SKM-1 (cell line): ENCODE results near the gene CTPS1.

Experiments used
- DNase-seq: peaks from one replicate; lab custom pipeline; 2025; ENCODE audit not compliant: unreplicated experiment; lab: John Stamatoyannopoulos, UW

Gene CTPS1

DNA sequence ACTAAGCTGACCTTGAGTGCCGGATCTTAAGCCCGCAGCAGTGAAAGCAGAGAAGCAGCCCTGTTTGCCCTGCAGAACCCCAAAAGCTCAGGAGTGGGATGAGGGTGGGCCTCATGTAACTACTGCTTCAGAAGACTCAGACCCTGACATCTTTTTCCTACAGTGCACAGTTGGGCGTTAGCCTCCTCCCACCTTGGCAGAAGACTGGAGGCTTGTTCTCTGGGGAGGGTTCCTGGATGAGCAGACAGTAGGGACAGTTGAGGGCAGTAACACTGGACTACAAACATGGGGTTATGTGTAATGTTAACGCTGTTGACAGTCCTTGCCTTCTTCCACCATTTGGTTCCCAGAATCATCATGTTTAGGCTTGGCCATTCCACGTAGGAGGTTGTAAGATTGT is 9.6 kb downstream of the CTPS1 start:
- no peak for DNase-seq

DNA sequence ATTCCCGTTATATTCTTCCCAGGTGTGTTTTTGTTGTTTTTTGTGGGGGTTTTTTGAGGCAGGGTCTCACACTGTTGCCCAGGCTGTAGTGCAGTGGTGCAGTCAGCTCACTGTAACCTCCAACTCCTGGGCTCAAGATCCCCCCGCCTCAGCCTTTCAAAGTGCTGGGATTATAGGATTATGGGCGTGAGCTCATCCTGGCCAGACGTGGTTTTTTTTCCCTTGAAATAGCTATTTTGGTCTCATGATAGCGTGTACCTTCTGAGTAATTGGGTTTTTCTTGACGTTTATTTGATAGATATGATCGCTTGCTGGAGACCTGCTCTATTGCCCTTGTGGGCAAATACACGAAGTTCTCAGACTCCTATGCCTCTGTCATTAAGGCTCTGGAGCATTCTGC is 17.6 kb downstream of the CTPS1 start:
- no peak for DNase-seq

DNA sequence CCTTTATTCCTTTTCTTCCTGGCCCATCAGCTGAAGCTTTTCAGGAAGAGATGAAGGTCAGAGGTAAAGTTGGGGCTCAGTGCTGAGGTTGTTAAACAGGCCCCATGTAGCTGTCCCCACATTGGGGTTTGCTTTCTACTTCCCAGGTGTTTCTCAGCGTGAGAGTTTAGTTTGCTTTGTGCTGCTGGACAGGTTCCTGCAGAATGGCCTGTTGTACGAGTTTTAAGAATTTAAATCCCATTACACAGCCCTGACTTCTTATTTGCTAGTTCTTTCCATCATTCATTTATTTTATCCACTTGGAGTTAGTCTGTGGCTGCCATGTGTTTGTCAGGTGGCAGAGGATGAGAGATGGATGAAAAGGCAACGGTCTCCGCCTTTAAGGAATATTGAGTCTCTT is 19.2 kb downstream of the CTPS1 start:
- DNase-seq, result no peak

DNA sequence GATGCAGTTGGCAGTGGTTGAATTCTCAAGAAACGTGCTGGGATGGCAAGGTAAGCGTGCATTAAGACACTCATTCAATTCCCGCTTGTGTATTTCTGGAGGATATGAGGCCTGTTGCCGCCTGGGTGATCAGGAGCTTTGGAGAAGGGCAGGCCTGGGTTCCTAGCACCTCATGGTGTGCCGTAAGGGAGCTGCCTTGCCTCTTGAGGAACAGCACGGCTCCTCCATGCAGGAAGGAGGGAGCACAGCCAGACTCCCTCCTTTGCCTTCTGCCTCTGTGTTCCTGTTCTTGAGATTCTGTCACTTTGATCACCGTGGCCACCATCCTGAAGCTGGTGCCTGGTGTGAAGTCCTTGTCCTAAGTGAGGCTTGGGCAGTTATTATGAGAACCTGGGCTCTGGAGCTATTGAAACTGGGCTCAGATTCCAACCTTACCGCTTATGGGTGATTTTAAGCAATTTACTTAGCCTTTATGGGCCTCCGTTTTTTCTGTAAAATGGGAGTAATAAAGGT is 23.7 kb downstream of the CTPS1 start:
- no peak for DNase-seq

DNA sequence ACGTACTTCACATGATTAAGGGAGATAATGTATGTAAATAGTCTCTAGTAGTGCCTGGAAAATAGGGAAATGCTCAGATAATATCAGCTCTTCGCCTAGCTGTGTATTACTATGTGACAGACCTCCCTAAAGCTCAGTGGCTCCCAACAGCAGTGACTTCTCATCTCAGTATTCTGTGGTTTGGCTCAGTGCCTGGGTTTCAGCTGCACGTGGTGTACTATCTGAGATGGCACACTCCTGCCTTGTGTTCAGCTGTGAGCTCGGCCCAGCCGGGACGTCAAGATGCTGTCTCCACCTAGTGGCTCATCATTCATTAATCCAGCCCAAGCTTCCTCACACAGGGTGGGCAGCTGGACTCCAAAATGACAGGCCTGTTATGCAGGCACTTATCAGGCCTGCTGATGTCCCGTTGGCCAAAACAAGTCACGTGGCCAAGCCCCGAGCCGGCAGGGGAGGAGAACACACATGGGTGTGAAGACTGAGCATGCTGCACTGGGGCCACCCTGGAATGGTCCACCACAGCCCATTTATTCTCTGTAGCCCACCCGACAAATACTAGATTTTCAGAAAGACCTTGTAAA is 24.2 kb downstream of the CTPS1 start:
- peak; percentile 74 for DNase-seq

DNA sequence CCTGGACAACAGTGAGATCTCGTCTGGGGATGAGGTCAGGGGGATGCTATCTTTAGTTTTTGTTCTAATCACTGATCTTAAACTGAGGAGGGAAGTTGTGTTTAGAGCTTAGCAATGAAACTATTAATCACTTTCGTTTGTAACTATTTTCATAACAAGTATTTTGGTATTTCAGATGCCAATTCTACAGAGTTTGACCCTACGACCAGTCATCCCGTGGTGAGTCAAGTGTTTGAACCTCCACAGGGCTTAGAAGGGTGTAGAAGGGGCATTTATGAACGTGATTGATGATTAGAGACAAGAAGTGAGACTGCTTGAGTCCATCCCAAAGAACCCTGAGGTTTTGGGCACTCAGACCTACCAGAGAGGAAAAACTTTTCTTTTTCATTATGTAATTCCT is 26.4 kb downstream of the CTPS1 start:
- DNase-seq, result no peak

DNA sequence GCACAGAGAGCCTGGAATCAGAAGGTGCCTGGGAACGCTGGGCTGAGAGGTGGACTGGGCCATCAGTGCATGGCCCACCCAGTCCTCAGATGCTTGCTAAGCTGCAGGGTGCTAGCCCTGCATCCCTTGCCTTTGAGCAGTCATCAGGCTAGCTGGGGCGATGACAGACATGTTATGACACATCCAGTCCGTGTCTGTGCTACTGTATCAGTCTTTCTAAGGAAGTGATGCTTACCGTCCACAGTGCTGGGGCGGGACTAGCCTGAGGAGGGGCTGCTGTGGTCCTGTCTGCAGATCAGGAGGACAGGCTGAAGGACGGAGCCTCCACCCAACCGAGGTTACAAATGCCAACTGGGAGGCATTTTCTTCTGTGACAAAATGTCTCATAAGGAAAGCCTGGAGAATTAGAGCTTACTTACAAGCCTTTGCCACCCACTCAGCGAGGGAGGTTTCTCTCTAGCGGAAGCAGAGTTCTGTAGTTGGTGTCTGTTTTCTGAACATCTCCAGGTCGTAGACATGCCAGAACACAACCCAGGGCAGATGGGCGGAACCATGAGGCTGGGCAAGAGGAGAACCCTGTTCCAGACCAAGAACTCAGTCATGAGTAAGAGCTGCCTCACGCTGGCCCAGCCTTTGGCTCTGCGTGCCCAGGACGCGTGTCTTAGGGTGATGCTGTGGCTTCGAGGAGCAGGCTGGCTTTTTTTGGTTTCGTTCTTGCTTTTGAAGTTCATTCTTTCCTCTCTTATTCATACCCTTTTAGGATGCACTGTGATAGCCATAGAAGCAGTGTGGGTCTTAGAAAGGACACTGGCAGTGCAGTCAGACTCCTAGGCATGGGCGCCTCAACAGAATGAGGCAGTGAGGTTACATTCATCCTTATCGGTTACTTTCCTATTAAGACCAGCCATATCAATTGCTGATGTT is 27.7 kb downstream of the CTPS1 start:
- no peak for DNase-seq

DNA sequence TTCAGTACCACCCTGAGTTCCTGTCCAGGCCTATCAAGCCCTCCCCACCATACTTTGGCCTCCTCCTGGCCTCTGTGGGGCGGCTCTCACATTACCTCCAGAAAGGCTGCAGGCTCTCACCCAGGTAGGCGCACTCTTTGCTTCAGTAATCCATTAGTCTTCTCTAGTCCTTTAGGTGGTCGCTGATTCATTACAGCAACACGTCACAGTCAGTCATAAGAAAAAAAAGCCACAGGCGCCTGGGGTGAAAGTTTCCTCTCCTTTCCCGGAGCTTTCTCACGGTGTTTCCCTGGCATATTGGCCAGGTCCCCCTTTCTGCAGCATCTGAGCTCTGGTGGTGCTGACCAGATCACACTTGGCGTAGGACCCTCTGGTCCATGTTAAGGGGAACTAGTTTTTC is 30.0 kb downstream of the CTPS1 start:
- DNase-seq, result no peak

DNA sequence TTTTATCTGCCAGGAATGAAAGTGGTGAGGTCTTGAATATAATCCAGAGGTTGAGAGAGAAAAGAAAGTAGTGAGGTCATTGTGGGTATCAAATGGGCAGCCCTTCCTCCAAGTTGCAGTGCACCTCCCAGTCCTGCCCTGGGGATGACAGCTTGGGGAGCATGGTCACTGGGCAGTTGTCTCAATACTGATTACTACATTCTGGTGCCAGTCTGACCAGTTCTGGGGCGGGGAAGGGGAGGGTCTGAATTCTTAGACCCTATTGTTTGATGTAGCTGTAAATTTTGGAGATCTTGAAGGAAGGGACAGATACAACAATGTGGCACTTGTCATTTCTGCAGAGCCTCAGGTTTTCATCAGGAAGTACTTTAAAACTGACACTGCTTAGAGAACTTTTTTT is 30.8 kb downstream of the CTPS1 start:
- no peak for DNase-seq

DNA sequence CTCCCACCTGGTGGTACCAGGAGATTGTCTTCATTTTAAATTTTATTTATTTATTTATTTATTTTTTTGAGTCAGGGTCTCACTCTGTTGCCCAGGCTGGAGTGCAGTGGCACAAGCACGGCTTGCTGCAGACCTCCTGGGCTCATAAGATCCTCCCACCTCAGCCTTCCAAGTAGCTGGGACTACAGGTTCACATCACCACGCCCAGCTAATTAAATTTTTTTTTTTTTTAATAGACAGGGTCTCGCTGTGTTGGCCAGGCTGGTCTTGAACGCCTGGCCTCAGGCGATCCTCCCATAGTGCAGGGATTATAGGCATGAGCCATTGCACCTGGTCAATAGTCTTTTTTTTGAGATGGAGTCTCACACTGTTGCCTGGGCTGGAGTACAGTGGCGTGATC is 33.5 kb downstream of the CTPS1 start:
- DNase-seq, result no peak

DNA sequence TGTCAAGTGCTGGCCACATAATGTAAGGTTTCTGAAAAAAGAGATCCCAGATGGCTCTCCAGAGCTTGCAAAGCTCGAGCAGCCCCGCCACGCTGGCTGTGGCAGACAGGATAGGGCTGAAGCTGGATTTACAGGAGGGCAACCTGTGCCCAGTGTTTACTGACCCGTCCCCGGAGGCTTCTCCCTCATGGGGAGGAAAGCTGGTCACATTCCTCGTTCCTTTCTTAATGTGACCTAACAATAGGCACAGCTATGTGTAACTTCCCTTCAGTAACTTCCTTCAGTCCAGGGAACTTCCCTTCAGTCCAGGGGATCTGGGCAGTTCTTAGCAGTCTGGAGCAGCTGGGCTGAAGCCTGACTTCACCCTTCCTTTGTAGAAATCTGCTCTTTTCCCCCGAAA is 34.3 kb downstream of the CTPS1 start:
- DNase-seq, result no peak

DNA sequence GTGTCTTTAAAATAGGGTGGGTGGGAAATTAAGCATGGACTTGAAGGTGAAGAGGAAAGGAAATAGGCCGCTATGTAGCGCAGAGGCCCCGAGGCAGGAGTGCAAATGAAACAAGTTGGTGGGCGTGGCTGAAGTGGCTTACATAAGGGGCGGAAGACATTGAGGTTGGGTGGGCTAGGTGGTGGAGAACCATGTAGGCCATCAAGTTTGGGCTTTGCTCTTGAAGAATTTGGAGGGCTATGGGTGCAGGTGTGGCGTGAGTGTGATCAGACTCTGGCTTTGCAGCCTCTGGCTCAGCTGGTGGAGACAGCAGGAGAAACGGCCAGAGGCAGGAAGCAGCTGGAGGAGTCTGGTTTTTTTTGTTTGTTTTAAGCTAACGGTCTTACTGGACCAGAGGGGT is 35.4 kb downstream of the CTPS1 start:
- DNase-seq, result no peak

DNA sequence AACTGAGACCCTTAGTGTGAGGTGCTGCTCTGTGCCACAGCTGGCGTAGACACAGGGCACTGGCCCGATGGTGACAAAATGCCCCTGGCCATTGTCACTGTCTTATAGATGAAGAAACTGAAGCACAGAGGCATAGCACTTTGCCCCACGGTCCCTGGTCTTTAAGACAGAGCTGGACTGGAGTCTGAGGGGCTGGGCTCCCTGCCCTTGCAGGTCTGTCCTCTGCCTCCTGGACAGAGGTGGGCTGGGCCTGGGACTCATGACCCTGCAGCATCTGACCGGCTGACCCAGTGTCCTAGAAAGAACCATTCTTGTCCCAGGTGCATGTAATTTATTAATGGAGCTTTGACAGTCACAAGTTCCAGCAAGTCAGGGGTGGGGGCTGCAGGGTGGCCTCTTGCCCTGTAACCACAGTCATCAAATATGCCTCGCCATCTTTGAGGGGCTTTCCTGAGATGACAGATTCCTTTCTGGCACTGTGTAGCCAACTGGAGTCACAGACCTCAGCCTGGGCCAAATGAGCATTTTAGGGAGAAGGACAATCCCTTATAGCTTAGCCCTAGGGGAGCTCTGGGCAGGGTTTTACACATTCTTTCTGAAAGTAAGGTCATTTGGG is 35.9 kb downstream of the CTPS1 start:
- DNase-seq, result no peak

DNA sequence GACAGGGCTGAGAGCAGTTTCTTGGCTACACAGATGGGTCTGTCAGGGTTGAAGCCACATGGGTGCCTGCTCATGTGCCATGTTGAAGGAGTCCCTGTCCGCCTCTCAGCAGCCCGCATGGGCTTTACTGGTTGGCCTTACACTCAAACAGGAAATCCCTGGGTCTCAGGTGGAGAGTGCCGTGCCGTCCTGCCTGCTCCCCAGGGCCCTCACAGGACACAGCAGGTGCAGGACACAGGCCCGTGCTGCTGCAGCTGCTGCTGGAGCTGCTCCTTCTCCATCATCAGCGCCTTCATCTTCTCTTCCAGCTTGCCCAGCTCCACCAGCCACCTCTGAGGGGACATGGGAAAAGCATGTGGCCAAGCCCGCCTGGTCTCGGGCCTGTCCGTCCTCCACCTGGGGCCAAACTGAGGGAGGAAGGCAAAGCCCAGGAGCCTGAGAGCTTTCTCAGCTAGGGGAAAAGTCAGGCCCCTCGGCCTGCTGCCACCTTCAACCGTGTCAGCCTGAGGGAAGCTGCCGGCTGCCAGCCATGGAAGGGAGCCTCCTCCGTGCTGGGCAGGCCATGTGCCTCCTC is 36.5 kb downstream of the CTPS1 start:
- no peak for DNase-seq

DNA sequence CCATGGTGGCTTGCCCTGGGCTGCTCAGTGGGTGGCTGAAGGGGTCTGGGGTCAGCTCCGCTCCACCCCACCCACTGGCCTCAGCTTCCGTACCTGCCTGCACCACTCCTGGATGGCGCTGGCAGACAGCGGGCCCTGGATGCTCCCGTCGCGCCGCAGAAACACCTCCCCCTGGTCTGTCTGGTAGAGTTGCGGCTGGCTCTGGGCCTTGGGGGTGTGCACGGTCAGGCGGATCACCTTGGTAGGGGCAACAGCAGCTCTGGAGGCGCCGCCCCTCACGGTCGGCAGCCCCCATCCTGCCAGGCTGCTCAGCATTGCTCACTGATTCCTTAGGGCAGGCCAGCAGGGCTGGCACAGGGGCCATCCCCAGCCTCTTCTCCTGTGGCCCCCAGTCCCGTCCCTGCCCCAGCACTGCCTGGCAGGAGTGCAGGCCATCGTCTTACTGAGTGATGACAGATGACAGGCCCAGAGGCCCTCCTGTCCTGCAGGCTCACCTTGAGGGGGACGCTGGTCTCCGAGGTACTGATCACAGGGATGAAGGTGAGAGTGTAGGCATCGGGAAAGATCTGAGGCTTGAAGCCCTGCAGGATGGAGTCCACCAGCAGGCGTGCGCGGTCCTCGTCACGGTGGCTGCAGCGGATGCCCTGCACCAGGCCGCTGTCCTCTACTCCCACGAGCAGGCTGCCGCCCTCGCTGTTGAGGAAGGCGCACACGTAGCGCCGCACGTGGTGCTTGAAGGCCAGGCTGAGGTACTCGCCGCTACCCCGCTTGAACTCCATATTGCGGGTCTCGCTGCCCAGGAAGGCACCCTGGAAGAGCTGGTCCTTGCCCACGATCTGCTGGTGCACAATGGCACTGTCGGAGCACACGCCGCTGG is 37.9 kb downstream of the CTPS1 start:
- no peak for DNase-seq

DNA sequence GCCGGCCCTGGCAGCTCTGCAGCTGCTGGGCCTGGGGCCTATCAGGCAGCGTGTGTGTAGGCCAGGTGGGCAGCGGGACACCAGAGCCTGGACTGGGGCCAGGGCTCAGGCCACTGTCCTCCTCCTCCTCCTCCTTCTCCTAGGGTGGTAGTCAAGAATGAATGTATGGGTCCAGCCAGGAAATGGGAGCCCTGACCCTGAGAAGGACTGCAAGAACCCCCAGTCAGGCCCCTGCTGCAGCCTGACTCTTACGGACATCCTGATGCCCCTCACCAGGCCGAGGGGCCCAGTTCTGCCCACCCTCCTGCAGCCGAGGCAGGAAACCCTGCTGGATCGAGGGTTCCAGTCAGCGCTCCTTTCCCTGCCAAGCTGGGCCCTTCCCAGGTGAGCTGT is 38.5 kb downstream of the CTPS1 start:
- no peak for DNase-seq

DNA sequence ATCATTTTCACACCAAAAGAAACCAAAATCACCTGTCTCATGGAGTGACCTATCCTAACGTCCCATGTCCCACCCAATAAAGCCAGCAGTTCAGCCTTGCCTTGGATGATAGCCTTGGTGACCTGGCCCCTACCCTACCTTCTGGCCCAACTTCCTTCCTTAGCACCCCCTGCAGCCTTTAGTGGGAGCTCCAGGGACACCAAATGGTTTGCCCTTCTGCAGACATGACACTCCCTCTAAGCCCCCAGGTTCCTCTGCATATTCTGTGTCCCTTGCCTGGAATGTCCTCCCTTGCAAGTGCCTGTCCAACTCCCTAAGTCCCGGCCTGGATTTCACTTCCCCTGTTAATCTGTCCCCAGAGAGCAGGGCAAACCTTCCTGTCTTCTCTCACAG is 39.9 kb downstream of the CTPS1 start:
- no peak for DNase-seq

DNA sequence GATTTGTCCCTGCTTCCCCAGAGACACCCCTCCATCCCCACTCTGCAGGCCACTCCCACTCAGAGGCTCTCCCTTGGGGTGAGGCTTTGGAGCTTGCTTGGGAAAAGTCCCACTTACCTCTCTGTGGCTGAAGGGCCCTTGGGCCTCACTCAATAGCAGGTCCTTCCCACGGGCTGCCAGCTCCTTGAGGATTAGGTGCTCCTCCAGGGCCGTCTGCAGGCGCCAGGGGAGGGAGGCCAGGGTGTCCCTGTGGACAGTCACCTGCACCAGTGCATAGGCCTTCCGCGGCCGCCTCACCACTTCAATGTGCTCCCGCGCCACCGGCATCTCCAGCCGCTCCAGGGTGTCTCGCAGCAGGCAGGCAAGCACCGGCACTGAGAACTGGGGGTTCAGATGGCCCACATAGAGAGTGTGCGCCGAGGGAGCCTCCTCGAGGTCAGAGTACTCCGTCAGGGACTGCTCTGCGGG is 40.6 kb downstream of the CTPS1 start:
- DNase-seq, result no peak

DNA sequence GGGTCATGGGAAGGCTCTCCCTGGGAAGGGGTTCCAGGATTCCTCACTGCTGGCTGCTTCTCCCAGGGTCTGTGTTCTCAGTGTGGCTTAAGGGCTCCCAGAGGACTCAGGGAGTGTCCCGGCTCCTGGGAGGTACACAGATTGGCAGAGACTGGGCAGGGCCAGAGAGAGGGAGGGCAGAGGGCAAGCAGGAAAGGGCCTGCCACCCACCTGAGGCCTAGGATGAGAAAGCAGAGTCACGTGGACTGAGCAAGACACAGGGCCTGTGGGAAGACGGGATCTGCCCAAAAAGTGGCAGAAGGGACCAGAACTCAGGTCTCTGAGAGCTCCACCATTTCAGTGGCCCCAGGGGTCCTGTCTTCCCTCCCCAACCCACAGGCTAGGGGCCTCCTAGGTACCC is 41.2 kb downstream of the CTPS1 start:
- DNase-seq, result no peak

DNA sequence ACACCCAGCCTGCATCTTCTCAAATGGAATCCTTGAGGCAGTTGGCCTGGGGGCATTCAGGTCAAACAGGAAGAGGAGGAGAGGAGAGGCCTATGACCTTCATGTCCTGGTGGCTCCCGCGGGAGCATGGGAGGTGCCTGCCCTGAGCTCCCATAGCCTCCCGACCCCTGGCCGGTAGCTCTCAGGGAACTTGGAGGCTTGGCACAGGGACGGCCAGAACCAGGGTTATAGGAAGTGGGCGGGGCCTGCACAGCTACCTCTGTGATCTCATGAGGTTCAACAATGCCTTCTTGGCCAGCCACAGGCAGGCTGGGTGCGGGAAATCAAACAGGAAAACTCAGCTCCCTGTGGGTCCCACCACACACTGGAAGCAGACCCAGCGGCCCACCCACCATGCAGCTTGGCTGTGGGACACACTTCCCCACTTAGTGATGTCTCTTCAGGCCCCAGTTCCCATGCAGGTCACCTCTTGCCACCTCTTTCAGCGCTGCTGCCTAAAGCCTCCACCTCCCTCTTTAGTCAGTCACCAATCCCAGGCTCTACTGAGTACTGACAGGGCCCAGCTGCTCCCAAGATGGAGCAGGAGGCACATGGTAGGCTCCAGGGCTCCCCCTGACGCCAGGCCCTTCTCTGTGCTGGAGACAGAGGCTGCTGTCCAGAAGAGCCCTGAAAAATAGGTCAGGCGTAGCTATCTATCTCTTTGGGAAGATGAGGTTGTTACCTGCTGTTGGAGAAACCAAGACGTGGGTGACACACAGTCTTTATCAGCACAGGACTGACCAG is 42.2 kb downstream of the CTPS1 start, which contains the start of gene SLFNL1:
SLFNL1 (minus strand) TSS at position 200 of the 783 bp plus-strand sequence. CDS start 1,065 bp downstream, outside the sequence.
- DNase-seq, result no peak
